GM21576 (cell line): Measurements from ENCODE around the gene IGSF23.

Source experiments
- ATAC-seq: cut with Tn5 transposase; IDR thresholded peaks from one replicate; pipeline ENCODE4 v1.9.1; 2021; ENCODE audit warnings: mild to moderate bottlenecking, moderate library complexity; ENCODE audit not compliant: unreplicated experiment

The IGSF23 gene

DNA sequence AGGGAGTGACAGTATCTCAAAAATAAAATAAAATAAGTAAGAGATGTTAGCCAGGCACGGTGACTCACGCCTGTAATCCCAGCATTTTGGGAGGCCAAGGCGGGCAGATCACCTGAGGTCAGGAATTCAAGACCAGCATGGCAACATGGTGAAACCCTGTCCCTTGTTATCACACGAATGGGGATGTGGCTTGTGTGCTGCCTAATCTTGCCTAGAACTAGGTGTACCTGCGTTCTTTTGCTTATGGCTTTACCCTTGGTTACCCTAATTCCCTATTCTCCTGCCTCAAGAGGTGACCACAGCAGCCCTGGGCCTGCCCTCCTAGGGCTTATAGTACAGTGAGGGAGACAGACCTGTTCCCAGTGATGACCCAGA, 24.0 kb downstream of the IGSF23 start:
- ATAC-seq: no peak

DNA sequence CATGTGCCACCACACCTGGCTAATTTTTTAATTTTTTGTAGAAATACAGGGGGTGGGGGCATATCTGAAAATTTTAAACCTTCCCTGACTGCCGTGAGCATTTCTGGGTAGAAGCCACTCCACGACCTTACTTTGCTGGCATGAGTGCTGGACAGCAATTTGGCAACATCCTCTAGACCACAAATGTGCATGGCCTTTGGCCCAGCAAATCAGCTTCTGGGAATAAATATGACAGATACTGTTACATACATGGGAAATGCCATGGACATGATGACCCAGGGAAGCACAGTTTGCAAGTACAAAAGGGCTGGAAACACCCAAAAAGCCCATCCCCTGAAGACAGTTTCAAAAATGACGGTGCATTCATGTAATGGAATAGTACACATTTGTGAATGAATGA, 27.2 kb downstream of the IGSF23 start:
- no peak for ATAC-seq

DNA sequence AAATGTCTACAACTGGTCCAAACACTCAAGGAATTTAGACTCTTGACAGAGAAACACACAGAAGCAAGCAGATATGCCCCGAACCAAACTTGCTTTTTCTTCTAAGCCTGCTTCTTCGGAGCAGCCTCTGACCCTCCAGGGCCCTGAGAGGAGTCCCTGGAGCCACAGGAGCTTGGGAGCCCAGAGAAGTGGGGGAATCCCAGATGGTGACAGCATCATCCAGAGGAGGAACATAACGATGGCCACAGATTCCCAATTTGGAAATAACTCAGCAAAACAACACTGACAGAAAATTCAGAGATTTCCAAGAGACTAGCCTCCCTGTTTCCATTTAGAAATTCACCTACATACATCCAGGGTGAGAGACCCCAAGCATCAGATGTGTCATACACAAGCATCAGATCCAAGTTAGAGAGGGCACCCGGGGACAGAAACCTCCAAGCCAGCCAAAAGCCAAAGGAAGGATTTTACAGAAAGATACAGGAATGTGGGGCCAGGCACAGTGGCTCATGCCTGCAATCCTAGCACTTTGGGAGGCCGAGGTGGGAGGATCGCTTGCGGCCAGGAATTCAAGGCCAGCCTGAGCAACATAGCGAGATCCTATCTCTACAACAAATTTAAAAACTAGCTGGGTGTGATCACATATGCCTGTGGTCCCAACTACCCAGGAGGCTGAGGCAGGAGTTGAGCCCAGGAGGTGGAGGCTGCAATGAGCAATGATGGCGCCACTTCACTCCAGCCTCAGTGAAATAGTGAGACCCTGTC, 28.3 kb downstream of the IGSF23 start:
- ATAC-seq: no peak

DNA sequence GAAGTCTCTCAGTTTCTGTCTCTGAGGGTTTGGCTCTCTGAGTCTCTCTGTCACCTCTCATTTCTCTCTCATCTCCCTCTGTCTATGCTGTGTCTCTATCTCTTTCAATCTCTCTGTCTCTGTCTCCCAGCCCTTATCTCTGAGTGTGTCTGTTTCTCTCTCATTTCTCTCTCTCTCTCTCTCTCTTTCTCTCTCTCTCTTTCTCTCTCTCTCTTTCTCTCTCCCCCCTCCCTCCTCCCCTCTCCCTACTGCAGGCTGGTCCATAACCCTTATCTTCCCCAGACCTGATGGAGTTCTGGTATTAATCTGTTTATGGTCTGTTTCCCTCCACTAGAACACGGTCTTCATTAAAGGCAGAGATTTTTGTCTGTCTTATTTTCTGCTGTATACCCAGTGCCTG, 29.0 kb downstream of the IGSF23 start:
- no peak for ATAC-seq

DNA sequence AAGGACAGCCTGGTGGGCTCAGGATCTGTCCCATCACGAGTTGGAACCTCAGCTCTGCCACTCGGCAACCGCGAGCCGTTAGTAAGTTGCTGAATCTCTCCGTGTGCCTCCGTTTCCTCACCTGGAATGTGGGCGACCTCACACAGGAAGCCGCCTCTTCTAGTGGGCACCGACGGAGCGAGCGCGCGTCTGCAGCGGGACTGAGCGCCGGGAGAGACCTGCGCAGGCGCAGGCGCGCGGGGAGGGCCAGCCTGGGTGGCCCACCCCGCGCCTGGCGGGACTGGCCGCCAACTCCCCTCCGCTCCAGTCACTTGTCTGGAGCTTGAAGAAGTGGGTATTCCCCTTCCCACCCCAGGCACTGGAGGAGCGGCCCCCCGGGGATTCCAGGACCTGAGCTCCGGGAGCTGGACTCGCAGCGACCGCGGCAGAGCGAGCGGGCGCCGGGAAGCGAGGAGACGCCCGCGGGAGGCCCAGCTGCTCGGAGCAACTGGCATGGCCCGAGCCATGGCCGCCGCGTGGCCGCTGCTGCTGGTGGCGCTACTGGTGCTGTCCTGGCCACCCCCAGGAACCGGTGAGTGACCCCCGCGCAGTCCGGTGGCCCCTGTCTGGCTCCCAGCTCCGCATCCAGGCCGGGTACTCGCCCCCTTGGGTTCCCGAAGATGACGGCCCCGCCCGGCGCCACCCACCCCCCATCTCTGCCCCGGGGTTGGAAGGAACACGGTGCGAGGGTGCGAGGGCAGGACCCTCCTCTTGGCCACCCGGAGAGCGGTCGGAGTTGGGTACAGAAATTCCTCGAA, 30.4 kb downstream of the IGSF23 start, which contains the start of gene PVR:
Gene PVR (plus strand): TSS at position 306 of the 797 bp plus-strand sequence. CDS start 187 bp downstream, at position 493.
- ATAC-seq: no peak

DNA sequence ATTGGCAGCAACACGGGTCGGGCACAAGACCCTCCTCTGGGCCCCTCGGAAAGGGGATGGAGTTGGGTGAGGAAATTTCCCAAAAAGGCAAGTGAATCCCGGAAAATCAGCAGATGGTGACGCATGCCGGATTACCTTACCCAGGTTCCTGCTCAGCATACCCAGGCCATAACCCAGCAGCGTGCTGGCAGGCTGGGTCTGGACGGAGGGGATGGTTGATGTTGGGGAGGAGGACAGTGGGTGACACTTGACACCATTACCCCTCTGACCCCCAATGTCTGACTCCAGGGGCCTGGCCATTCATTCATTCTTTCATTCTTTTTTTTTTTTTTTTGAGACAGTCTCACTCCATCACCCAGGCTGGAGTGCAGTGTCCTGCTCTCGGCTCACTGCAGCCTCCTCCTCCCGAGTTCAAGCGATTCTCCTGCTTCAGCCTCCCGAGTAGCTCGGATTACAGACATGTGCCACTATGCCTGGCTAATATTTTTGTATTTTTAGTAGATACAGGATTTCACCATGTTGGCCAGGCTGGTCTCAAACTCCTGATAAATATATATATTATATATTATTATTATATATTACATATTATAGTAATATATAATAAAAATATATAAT, 31.1 kb downstream of the IGSF23 start:
- ATAC-seq: no peak

DNA sequence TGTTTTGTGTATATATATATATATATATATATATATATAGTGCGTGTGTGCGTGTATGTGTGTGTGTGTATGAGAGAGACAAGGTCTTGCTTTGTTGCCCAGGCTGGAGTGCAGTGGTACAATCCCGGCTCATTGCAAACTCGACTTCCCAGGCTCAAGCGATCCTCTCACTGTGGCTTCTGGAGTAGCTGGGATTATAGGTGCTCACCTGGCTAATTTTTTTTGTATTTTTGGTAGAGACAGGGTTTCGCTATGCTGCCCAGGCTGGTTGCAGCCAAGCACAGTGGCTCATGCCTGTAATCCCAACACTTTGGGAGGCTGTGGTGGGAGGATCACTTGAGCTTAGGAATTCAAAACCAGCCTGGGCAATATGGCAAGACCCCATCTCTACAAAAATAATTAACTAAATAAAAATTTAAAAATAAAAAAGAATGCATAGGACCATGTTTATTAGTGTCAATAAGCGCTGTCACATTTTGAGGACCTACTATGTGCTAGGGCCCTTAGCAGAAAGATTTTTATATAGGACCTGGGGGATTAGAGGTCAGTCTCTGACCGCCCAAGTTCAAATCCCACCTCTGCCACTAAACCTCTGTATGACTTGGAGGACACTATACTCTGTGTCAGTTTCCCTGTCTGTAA, 32.2 kb downstream of the IGSF23 start:
- ATAC-seq: no peak

DNA sequence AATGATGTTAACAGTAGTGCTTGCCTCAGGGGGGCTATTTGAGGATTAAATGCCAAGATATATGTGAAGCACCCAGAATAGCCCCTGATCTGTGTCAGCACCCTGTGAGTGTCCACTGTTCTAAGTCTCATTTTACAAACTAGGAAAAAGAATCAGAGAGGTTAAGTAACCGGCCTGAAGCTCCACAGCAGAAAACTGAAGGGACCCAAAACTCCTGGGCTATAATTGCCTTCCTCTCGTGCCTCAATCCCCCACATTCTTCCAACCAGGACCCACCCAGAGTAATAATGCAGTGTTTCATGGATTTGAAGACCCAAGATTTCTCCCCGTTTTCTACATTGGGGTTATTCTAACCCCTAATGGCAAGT, 32.7 kb downstream of the IGSF23 start:
- ATAC-seq: no peak

DNA sequence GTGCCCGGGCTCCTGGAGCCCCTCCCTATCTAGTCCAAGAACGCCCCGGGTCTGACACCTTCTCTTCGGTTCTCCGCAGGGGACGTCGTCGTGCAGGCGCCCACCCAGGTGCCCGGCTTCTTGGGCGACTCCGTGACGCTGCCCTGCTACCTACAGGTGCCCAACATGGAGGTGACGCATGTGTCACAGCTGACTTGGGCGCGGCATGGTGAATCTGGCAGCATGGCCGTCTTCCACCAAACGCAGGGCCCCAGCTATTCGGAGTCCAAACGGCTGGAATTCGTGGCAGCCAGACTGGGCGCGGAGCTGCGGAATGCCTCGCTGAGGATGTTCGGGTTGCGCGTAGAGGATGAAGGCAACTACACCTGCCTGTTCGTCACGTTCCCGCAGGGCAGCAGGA, 33.8 kb downstream of the IGSF23 start:
- ATAC-seq: no peak

DNA sequence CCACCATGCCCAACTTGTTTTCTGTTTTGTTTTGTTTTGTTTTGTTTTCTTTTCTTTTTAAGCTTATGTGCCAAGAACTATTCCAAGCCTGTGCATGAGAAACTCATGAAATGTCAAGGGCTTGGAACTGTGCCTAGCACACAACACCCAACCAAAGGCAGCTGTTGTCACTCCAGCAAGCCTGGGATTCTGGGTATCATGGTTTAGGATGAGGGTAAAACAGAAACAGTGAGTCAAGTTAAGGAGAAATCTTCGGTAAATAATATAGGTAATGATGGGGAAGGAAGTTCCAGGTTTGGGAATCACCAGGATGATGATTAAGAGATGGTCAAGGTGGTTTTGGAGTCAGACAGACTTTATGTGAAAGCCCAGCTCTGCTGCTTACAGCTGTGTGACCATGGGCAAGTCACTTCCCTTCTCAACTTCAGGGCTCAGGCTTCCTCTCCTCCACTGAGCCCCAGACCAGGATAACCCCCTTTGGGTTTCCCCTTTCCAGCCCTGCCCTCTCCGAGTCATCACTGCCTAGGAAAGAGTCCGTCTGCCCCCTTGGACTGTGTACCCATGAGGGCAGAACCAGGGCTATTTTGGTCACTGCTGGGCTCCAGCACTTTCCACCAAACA, 35.4 kb downstream of the IGSF23 start:
- ATAC-seq: no peak

DNA sequence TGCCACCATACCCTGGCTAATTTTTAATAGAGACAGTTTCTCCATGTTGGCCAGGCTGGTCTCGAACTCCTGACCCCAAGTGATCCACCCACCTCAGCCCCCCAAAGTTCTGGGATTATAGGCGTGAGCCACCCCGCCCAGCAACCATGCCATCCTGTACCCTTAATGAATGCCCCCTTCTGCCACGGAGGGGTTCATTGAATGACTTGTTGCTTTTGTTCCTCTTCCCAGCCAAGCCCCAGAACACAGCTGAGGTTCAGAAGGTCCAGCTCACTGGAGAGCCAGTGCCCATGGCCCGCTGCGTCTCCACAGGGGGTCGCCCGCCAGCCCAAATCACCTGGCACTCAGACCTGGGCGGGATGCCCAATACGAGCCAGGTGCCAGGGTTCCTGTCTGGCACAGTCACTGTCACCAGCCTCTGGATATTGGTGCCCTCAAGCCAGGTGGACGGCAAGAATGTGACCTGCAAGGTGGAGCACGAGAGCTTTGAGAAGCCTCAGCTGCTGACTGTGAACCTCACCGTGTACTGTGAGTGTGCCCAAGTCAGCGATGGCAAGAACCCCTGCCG, 36.3 kb downstream of the IGSF23 start:
- ATAC-seq: no peak

DNA sequence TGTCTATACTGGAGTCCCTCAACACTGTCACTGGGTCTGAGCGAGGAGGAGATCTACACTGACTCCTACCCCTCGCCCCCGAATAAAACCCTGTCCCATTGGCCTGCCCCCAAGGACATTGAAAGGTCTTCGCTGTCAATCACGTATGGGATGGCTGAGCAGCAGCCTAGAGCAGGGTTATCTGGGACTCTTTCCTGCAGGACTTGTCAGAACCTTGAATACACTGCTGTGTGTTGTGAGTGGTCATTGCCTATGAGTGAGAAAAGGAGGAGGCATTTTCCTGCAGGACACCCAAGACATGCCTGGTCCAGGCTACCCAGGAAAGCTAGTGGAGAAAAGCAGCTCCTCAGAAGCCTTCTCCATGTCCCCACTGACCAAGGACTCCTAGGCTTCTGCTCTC, 40.0 kb downstream of the IGSF23 start:
- no peak for ATAC-seq

DNA sequence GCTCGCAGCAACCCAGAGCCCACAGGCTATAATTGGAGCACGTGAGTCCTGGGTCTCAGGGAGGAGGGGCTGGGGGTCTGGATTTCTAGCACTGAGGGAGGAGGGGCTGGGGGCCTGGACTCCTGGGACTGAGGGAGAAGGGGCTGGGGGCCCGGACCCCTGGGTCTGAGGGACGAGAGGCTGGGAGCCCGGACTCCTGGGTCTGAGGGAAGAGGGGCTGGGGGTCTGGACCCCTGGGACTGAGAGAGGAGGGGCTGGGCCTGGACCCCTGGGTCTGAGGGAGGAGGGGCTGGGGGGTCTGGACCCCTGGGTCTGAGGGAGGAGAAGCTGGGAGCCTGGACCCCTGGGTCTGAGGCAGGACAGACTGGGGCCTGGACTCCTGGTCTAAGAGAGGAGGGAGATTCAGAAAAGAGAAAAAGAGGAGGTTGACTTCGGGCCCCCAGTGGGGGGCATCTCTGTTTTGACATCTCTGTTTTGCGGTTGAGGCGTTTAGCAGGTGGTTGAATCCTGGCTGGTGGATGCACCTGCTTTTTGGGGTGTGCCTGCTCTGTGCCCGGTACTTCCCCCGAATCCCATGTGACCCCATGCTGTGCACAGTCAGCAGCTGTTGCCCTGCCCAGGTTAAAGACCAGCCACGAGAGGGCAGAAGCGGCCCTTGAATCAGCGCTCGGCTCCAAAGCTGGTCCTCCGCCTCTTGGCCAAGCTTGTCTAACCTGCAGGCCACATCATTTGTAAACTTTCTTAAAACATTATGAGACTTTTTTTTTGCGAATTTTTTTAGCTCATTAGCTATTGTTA, 40.8 kb downstream of the IGSF23 start:
- no peak for ATAC-seq

DNA sequence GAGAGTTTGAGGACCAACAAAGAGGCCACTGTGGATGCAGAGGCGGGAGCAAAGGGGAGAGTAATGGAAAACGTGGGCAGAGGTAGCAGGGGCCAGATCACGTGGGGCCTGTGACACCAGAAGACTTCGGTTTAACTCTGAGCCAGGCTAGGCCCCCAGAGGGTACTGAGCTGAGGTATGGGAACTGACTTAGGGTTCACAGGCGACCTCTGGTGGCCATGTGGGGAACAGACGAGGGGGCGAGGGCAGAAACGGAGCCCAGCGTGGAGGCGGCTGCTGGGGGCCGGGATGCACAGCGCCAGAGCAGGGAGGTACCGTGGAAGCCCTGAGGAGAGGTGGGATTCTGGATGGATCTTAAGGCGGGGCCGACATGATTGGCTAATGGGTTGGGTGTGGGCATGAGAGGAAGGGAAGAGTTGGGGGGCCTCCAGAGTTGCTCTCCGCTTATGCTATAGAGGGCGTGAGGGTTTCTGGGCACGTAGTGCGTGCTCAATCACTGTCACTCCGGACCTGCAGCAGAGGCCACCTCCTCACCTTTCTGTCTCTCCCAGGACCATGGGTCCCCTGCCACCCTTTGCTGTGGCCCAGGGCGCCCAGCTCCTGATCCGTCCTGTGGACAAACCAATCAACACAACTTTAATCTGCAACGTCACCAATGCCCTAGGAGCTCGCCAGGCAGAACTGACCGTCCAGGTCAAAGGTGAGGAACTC, 44.0 kb downstream of the IGSF23 start:
- ATAC-seq: no peak

DNA sequence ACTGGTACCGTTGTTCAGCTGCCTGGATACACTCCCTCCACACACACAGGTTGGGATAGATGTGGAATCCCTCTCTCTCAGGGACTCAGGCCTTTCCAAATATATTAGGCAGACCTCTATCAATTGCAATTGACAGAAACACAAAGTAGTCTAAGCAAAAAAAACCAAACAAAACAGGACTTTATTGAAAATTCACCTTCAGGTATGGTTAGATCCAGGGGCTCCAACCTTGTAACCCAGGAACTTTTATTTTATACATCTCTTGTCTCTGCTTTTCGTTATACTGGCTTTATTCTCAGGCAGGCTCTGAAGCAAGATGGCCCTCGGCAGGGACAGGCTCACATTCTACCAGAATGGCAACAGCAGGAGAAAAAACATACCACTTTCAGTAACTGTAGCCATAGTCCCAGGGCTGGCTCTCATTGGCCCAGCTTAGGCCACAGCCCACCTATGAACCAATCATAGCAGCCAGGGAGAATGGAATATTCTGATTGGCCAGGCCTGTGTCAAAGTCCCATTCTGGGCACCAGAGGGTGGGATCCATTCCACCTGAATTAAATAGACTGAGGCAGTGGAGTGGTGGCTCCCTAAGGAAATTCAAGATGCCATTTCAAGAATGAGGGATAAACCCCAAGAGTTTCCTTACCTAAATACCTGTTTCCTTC, 44.8 kb downstream of the IGSF23 start:
- ATAC-seq: no peak

DNA sequence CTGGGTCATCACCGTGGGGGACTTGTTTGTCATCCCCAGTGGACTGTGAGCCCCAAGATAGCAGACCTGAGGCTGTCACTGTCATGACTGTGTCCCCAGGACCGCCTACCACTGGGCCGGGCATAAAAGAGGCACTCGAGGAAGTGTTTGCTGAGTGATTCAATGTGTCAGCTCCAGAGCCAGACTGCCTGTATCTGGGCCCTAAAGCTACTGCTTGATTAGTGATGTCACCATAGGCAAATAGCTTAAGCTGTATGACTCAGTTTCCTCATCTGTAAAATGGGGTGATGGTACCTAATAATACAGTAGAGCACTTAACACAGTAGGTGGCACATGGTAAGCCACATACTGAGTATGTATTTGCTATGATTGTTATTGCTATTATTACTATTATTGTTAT, 46.7 kb downstream of the IGSF23 start:
- ATAC-seq: no peak

DNA sequence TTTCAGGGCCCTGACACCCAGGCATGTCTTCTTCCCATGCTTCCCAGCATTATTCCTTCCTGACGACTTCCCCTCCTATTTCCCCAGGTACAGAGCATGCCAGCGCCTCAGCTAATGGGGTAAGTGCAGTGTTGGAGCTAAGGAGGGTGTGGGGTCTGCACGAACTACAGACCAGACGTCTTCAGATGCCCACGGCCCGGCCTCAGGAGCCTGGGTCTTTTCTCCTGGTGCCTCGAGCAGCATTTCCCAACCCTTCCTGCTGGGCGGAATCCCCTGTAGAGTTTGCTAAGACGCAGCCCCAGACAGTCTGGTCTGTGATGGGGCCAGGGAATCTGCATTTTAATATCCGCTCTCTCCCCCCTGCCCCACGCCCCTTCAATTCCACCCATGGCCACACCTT, 47.8 kb downstream of the IGSF23 start:
- no peak for ATAC-seq

DNA sequence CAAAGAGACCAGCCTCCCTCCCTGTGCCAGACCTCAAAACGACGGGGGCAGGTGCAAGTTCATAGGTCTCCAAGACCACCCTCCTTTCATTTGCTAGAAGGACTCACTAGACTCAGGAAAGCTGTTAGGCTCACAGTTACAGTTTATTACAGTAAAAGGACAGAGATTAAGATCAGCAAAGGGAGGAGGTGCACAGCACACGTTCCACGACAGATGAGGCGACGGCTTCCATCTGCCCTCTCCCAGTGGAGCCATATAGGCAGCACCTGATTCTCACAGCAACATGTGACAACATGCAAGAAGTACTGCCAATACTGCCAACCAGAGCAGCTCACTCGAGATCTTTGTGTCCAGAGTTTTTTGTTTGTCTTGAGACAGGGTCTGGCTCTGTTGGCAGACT, 48.5 kb downstream of the IGSF23 start:
- ATAC-seq: no peak
